ENCODE measurements around the gene MYH3.

The MYH3 gene

GRCh38 chr17:10623737-10624338, 33.3 kb downstream of the MYH3 start:
- POLR2A ChIA-PET = no interaction called here
- H3K4me3 ChIP-seq (ENCODE audit: low read depth, low read length) = no peak overlapping the region
- TF ChIP-seq CTCF (IDR thresholded peaks at IDR 0.05; ENCODE audit: insufficient read depth, low read length, missing control alignments) = no peak
- CTCF ChIA-PET = interaction anchor here (0.9 to 10.9 kb wide), 4 partner anchors 6 to 296 kb away, joined by 3 to 192 read pairs (median 3); no protein-coding TSS in a partner anchor
- no peak for DNase-seq (ENCODE audit: low read depth, low spot score)

- ChIA-PET POLR2A (no interaction called here), CTCF (interaction anchor here (1.0 to 15.7 kb wide), 8 partner anchors 5 to 327 kb away, joined by 3 to 667 read pairs (median 3); no protein-coding TSS in a partner anchor)
- no peak for DNase-seq (ENCODE audit: low read depth, low spot score)
- H3K4me3 ChIP-seq (ENCODE audit: low read depth, low read length) = no peak overlapping the region
- TF ChIP-seq CTCF (IDR thresholded peaks at IDR 0.05; ENCODE audit: insufficient read depth, low read length, missing control alignments) = no peak
Measured at GRCh38 chr17:10622617-10623485, 34.3 kb downstream of the MYH3 start.

GRCh38 chr17:10621397-10621796, 35.7 kb downstream of the MYH3 start:
- H3K4me3 ChIP-seq (ENCODE audit: low read depth, low read length) = no peak overlapping the region
- no peak for TF ChIP-seq CTCF (IDR thresholded peaks at IDR 0.05; ENCODE audit: insufficient read depth, low read length, missing control alignments)
- POLR2A ChIA-PET = no interaction called here
- CTCF ChIA-PET = interaction anchor here (1.2 to 15.7 kb wide), 9 partner anchors 6 to 695 kb away, joined by 3 to 667 read pairs (median 6); no protein-coding TSS in a partner anchor
- DNase-seq (ENCODE audit: low read depth, low spot score) = no peak

- CTCF ChIA-PET = interaction anchor here (1.2 to 15.7 kb wide), 11 partner anchors 7 to 695 kb away, joined by 3 to 667 read pairs (median 6); no protein-coding TSS in a partner anchor
Measured at GRCh38 chr17:10620823-10621222, 36.3 kb downstream of the MYH3 start.

GRCh38 chr17:10618202-10618635, 38.9 kb downstream of the MYH3 start:
- ChIA-PET POLR2A (no interaction called here), CTCF (interaction anchor here (0.6 to 15.7 kb wide), 42 partner anchors 9 to 698 kb away, joined by 3 to 667 read pairs (median 5); no protein-coding TSS in a partner anchor)
- H3K4me3 ChIP-seq (ENCODE audit: low read depth, low read length) = no peak overlapping the region
- DNase-seq (ENCODE audit: low read depth, low spot score) = no peak
- peak; percentile 92 for TF ChIP-seq CTCF (IDR thresholded peaks at IDR 0.05; ENCODE audit: insufficient read depth, low read length, missing control alignments)

More at GRCh38 chr17:10620823-10621222, 36.3 kb downstream of the MYH3 start:
- no peak overlapping the region for H3K4me3 ChIP-seq (ENCODE audit: low read depth, low read length)
- DNase-seq (ENCODE audit: low read depth, low spot score) = no peak
- POLR2A ChIA-PET = no interaction called here
- TF ChIP-seq CTCF (IDR thresholded peaks at IDR 0.05; ENCODE audit: insufficient read depth, low read length, missing control alignments) = no peak

GRCh38 chr17:10617120-10617505, 40.0 kb downstream of the MYH3 start:
- TF ChIP-seq CTCF (IDR thresholded peaks at IDR 0.05; ENCODE audit: insufficient read depth, low read length, missing control alignments) = no peak
- no peak for DNase-seq (ENCODE audit: low read depth, low spot score)
- H3K4me3 ChIP-seq (ENCODE audit: low read depth, low read length) = no peak overlapping the region
- ChIA-PET POLR2A (no interaction called here), CTCF (interaction anchor here (0.6 to 15.7 kb wide), 82 partner anchors 8 to 1037 kb away, joined by 3 to 667 read pairs (median 4); partner anchors contain the start of gene MYH3)
